Endothelial cell of umbilical vein (primary cell): Measurements from ENCODE around the gene ZER1. TPM values are rescaled to one million over a fixed set of nuclear protein-coding genes. Genes with fewer than 3 reads are reported as not detected.

Experiments used
- BruUV-seq: library from RNA; stranded (reverse); fragments of 400-500 nt; replicated peaks from 2 replicates; lab custom pipeline; 2021; lab: Mats Ljungman, UMichigan
- CTCF ChIA-PET: fragments of 300-600, 350-600 bp; sonication (Branson Sonifier 250); formaldehyde crosslinking; loops from one replicate; lab custom pipeline; 2021; ENCODE audit warnings: antibody characterized with exemption, inconsistent platforms; lab: Charles Lee
- POLR2A ChIA-PET: fragments of 300-600, 350-600 bp; sonication (Branson Sonifier 250); formaldehyde crosslinking; loops from one replicate; lab custom pipeline; 2021; ENCODE audit warnings: antibody characterized with exemption, inconsistent platforms; lab: Charles Lee
- DNase-seq: peaks from one replicate; pipeline ENCODE4 v3.0.0-alpha.2; 2011; ENCODE audit warnings: low read depth, low spot score
- FAIRE-seq: peaks from 2 replicates; lab custom pipeline; 2011; peaks lifted over from hg19 to GRCh38; lab: Jason Lieb, UNC
- H2AFZ ChIP-seq: 2 replicates; pipeline ENCODE4 v1.6.0; 2012; ENCODE audit warnings: low read depth, low read length, control low read depth, inconsistent platforms
- H3K27ac ChIP-seq: 2 replicates; pipeline ENCODE4 v1.5.1; 2011; ENCODE audit warnings: low read depth, mild to moderate bottlenecking, control low read depth, low read length, moderate library complexity; ENCODE audit not compliant: insufficient read depth
- H3K27me3 ChIP-seq, 2 experiments: 2 replicates each; pipeline versions ENCODE4 v1.6.0 to v1.6.1; 2011; ENCODE audit warnings: low read length in 2 of 2, mixed read lengths in 1 of 2; ENCODE audit not compliant: control insufficient read depth in 2 of 2, insufficient read depth in 2 of 2
- H3K36me3 ChIP-seq, 2 experiments: 2 replicates in 1 of 2; 3 replicates in 1 of 2; pipeline ENCODE4 v1.5.1; 2011; ENCODE audit warnings: low read length in 2 of 2, mild to moderate bottlenecking in 1 of 2, moderate library complexity in 1 of 2; ENCODE audit not compliant: control insufficient read depth in 2 of 2, insufficient read depth in 2 of 2; ENCODE audit errors: extremely low read depth in 1 of 2
- H3K4me1 ChIP-seq: 3 replicates; pipeline ENCODE4 v1.5.1; 2011; ENCODE audit warnings: mild to moderate bottlenecking, low read length; ENCODE audit not compliant: control insufficient read depth, insufficient read depth; ENCODE audit errors: extremely low read depth
- H3K4me2 ChIP-seq: 2 replicates; pipeline ENCODE4 v1.6.1; 2011; ENCODE audit warnings: low read length, control low read depth, mixed read lengths; ENCODE audit not compliant: insufficient read depth
- H3K4me3 ChIP-seq, 3 experiments: fragments of 200-600 bp in 1 of 3; sonication (generic), shearing (Covaris generic) in 1 of 3; replicated peaks in 1 of 3; 2 replicates each; pipeline ENCODE4 v1.5.1; 2011 to 2016; ENCODE audit warnings: control low read depth in 3 of 3, low read length in 3 of 3, mild to moderate bottlenecking in 2 of 3, inconsistent platforms in 1 of 3, low read depth in 1 of 3, moderate library complexity in 1 of 3; ENCODE audit not compliant: insufficient read depth in 1 of 3
- H3K79me2 ChIP-seq: 2 replicates; pipeline ENCODE4 v1.6.0; 2012; ENCODE audit warnings: low read length, inconsistent platforms; ENCODE audit not compliant: control insufficient read depth, insufficient read depth
- H3K9ac ChIP-seq: replicated peaks from 2 replicates; pipeline ENCODE3; 2011; ENCODE audit warnings: low read length, control low read depth; ENCODE audit not compliant: insufficient read depth; ENCODE audit errors: extremely low read depth
- H3K9me1 ChIP-seq: replicated peaks from 3 replicates; pipeline ENCODE4 v1.6.0; 2011; ENCODE audit warnings: mild to moderate bottlenecking, low read length; ENCODE audit not compliant: control insufficient read depth, insufficient read depth; ENCODE audit errors: extremely low read depth
- H3K9me3 ChIP-seq: replicated peaks from 2 replicates; pipeline ENCODE4 v1.5.1; 2012; ENCODE audit warnings: low read length, inconsistent platforms; ENCODE audit not compliant: control insufficient read depth, insufficient read depth
- H4K20me1 ChIP-seq: replicated peaks from 2 replicates; pipeline ENCODE3; 2011; ENCODE audit warnings: mild to moderate bottlenecking, low read length; ENCODE audit not compliant: control insufficient read depth, insufficient read depth; ENCODE audit errors: extremely low read depth
- EZH2 ChIP-seq: IDR thresholded peaks from 2 replicates; pipeline ENCODE4 v1.6.1; 2012; ENCODE audit warnings: borderline replicate concordance, low read depth, mild to moderate bottlenecking, moderate library complexity, low read length, inconsistent platforms; ENCODE audit not compliant: severe bottlenecking
- FOS ChIP-seq: IDR thresholded peaks from 2 replicates; pipeline ENCODE4 v1.6.1; 2011; ENCODE audit warnings: mild to moderate bottlenecking, low read length, moderate library complexity, borderline replicate concordance; ENCODE audit not compliant: insufficient read depth
- GATA2 ChIP-seq: IDR thresholded peaks from 2 replicates; pipeline ENCODE4 v1.7.0; 2011; ENCODE audit warnings: low read depth, mild to moderate bottlenecking, moderate library complexity, mixed read lengths, low read length; ENCODE audit not compliant: insufficient read length, insufficient read depth
- JUN ChIP-seq: IDR thresholded peaks from 2 replicates; pipeline ENCODE4 v1.6.1; 2011; ENCODE audit warnings: borderline replicate concordance, low read depth; ENCODE audit not compliant: insufficient read length, insufficient read depth
- MYC ChIP-seq: IDR thresholded peaks from one replicate; pipeline ENCODE4 v1.6.1; 2011; ENCODE audit warnings: mild to moderate bottlenecking, low read depth, low read length
- POLR2A ChIP-seq: IDR thresholded peaks from 2 replicates; pipeline ENCODE4 v1.6.1; 2012; ENCODE audit warnings: low read depth, mild to moderate bottlenecking, control low read depth, low read length
- POLR2AphosphoS5 ChIP-seq: IDR thresholded peaks from 2 replicates; pipeline ENCODE4 v1.6.1; 2012; ENCODE audit warnings: low read depth, mild to moderate bottlenecking, control low read depth, low read length, moderate library complexity; ENCODE audit not compliant: insufficient read depth
- dilution Hi-C: fragments of 300-500 bp; cut with MboI; formaldehyde crosslinking; loops from one replicate; pipeline ENCODE4 v1.15.0; 2019; ENCODE audit warnings: low sequenced_read_pairs; ENCODE audit not compliant: extremely low pct_ligation_motif_present
- intact Hi-C: fragments of 100-400 bp; cut with micrococcal nuclease; formaldehyde crosslinking; loops from one replicate; pipeline ENCODE4 v1.10.0; 2022
- polyA plus RNA-seq, 4 experiments: library from polyadenylated mRNA; depleted of rRNA in 3 of 4; stranded (reverse) in 3 of 4; unstranded in 1 of 4; fragments of >200 nt; gene quantifications; 2 replicates each; pipeline versions ENCODE4 v1.2.1 to v1.2.3, GENCODE V29; 2011 to 2012; ENCODE audit warnings: missing spikeins in 1 of 4
- total RNA-seq: library from RNA; stranded (reverse); gene quantifications from 2 replicates; pipeline ENCODE4 v1.2.3, GENCODE V29; 2021
- TF ChIP-seq, protein P1 (sequence below), 2 donors: IDR thresholded peaks; 1 replicate in 1 of 2; 2 replicates in 1 of 2; pipeline ENCODE4 v1.5.1; 2011; ENCODE audit warnings: low read length in 2 of 2, mild to moderate bottlenecking in 2 of 2, moderate library complexity in 2 of 2, control low read depth in 1 of 2, inconsistent platforms in 1 of 2, low read depth in 1 of 2; ENCODE audit not compliant: insufficient read depth in 1 of 2; ENCODE audit errors: extremely low read depth in 1 of 2
- TF ChIP-seq, protein P2 (sequence below): IDR thresholded peaks from 2 replicates; pipeline ENCODE4 v1.6.1; 2011; ENCODE audit not compliant: insufficient read depth, insufficient read length

The ZER1 gene
- total and polyA plus RNA-seq, 2 donors (not counting 3 experiments of a cell fraction or from before 2014, with no cell fraction given): 23.0 to 29.9 TPM

DNA sequence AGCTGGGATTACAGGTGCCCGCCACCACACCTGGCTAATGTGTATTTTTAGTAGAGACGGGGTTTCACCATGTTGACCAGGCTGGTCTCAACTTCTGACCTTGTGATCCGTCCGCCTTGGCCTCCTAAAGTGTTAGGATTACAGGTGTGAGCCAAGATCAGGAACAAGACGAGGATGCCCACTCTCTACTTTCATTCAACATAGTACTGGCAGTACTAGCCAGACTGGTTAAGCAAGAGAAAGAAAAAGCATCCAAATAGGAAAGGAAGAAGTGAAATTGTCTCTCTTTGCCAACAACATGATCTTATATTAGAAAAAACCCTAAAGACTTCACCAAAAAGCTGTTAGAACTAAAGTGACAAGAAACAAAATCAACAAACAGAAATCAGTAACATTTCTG is 39.1 kb upstream of the ZER1 start:
- no peak overlapping the region for H2AFZ ChIP-seq
- CTCF ChIA-PET: interaction anchor here (1.2 to 1.6 kb wide), 2 partner anchors 8 to 11 kb away, joined by 4 read pairs; partner anchors contain the start of gene ENDOG
- H3K4me3 ChIP-seq: no peak overlapping the region
- H3K9ac ChIP-seq: no peak overlapping the region
- FAIRE-seq: no peak
- no peaks in the 10 kb centered on the region for H3K4me1 ChIP-seq
- no peak for DNase-seq
- BruUV-seq: no TSS peak
- no peak overlapping the region for H3K27ac ChIP-seq
- no peaks in the 10 kb centered on the region for H4K20me1 ChIP-seq
- H3K9me1 ChIP-seq: no peaks in the 10 kb centered on the region
- dilution Hi-C loops (no loop called here), intact Hi-C loops (no loop called here)
- H3K27me3 ChIP-seq: no peaks in the 10 kb centered on the region
- no peak for TF ChIP-seq MYC
- TF ChIP-seq, protein P1, sequence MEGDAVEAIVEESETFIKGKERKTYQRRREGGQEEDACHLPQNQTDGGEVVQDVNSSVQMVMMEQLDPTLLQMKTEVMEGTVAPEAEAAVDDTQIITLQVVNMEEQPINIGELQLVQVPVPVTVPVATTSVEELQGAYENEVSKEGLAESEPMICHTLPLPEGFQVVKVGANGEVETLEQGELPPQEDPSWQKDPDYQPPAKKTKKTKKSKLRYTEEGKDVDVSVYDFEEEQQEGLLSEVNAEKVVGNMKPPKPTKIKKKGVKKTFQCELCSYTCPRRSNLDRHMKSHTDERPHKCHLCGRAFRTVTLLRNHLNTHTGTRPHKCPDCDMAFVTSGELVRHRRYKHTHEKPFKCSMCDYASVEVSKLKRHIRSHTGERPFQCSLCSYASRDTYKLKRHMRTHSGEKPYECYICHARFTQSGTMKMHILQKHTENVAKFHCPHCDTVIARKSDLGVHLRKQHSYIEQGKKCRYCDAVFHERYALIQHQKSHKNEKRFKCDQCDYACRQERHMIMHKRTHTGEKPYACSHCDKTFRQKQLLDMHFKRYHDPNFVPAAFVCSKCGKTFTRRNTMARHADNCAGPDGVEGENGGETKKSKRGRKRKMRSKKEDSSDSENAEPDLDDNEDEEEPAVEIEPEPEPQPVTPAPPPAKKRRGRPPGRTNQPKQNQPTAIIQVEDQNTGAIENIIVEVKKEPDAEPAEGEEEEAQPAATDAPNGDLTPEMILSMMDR (IDR thresholded peaks at IDR 0.05; ENCODE audit: extremely low read depth in 1 of 2, insufficient read depth in 1 of 2, low read depth in 1 of 2, low read length in 2 of 2): no peak
- no peak for TF ChIP-seq POLR2A
- no peak for TF ChIP-seq FOS
- TF ChIP-seq POLR2AphosphoS5: no peak
- no peaks in the 10 kb centered on the region for H3K79me2 ChIP-seq
- peaks cover 4 to 18% of the 10 kb centered on the region in 2 experiments for H3K36me3 ChIP-seq
- no peaks in the 10 kb centered on the region for H3K9me3 ChIP-seq
- POLR2A ChIA-PET: no interaction called here
- no peak overlapping the region for H3K4me2 ChIP-seq

DNA sequence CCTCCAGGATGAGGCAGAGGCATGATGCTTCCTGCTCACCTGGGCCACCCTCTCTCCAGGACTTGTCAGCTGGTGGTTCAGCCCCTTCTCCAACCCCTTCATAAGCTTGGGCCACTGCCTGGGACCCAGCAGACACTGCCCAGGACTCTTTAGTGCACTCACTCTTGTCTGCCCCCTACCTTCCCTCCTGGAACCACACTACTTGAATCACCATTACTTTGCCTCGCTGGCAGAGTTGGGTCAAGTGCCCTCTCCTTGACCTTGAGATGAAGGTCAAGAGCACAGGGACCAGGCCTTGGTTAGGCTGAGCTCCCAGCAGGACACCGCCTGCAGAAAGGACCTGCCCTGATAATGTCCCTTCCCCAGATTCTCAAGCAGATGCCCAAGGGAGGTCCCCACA is 38.1 kb upstream of the ZER1 start:
- Histone ChIP-seq H3K27ac (no peak overlapping the region), H2AFZ (no peak overlapping the region), H4K20me1 (no peaks in the 10 kb centered on the region), H3K4me1 (no peaks in the 10 kb centered on the region), H3K9ac (no peak overlapping the region), H3K9me1 (no peaks in the 10 kb centered on the region), H3K27me3 (no peaks in the 10 kb centered on the region), H3K36me3 (peaks cover 6 to 24% of the 10 kb centered on the region in 2 experiments), H3K79me2 (no peaks in the 10 kb centered on the region), H3K4me3 (no peak overlapping the region), H3K9me3 (no peaks in the 10 kb centered on the region), H3K4me2 (no peak overlapping the region)
- ChIA-PET CTCF (interaction anchor here (1.2 to 2.1 kb wide), 3 partner anchors 9 to 10 kb away, joined by 4 to 13 read pairs (median 4); partner anchors contain the start of gene ENDOG), POLR2A (interaction anchor here (1.3 kb wide), 1 partner anchor 8 kb away, joined by 3 read pairs; the partner anchor contains the start of gene ENDOG)
- FAIRE-seq: no peak
- no peak for DNase-seq
- BruUV-seq: TSS peak; percentile 29
- dilution Hi-C loops: no loop called here
- TF ChIP-seq MYC (no peak), POLR2A (no peak), GATA2 (no peak), JUN (no peak), FOS (no peak), EZH2 (no peak), POLR2AphosphoS5 (no peak)
- TF ChIP-seq, protein P1 (IDR thresholded peaks at IDR 0.05; ENCODE audit: extremely low read depth in 1 of 2, insufficient read depth in 1 of 2, low read depth in 1 of 2, low read length in 2 of 2): no peak
- TF ChIP-seq, protein P2, sequence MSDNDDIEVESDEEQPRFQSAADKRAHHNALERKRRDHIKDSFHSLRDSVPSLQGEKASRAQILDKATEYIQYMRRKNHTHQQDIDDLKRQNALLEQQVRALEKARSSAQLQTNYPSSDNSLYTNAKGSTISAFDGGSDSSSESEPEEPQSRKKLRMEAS: no peak
- intact Hi-C loops: no loop called here
